GM19397 (cell line): ENCODE measurements around the gene CTSO.

Source experiments
- ATAC-seq: cut with Tn5 transposase; IDR thresholded peaks from one replicate; pipeline ENCODE4 v1.9.1; 2021; ENCODE audit warnings: mild to moderate bottlenecking, moderate library complexity; ENCODE audit not compliant: unreplicated experiment

The CTSO gene

DNA sequence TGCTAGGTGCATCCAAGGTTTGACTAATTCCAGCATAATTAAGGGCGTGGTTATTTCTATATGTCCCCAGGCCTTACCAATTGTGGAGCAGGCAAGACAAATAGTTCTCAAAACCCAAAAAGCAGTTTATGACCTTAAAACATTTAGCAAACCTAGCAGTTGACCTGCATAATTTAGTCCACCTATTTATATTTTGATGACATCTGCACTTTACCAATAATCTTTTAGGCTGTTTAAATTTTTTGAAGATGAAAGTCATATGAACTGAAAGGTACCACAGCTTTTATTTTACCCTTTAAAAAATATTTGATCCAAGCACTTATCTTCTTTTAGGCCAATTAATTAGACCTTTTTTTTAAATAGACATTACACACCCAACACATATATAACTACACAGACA lies 77.8 kb downstream of the CTSO start:
- no peak for ATAC-seq
